ENCODE results near the gene ORAI1.
"Not testable (repeated sequence)": the region's sequence is repeated elsewhere in the genome, so short reads cannot be mapped to it uniquely, and the experiment has no call there.

Gene ORAI1

DNA sequence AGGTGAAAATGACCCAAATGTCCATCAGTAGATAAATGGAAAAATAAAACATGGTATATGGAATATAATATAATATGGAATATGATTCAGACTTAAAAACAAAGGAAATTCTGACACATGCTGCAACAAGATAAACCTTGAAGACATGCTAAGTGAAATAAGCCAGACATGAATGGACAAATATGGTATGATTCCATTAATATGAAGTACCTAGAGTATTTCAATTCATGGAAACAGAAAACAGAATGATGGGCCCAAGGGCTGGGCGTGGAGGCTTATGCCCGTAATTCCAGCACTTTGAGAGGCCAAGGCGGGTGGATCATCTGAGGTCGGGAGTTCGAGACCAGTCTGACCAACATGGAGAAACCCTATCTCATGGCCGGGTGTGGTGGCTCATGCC is 22.7 kb upstream of the ORAI1 start:
- DNase-seq, result no peak

DNA sequence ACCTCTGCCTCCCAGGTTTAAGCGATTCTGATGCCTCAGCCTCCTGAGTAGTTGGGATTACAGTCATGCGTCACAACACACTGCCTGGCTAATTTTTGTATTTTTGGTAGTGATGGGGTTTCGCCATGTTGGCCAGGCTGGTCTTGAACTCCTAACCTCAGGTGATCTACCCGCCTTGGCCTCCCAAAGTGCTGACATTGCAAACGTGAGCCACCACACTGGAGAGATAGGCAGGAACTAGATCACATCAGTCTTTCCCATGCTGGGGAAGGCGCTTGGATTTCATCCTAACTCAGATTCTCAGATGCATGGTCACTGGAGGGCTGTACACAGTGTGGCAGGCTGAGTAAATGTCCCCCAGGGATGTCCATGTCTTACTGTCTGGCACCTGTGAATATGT is 18.0 kb upstream of the ORAI1 start:
- DNase-seq, result no peak

DNA sequence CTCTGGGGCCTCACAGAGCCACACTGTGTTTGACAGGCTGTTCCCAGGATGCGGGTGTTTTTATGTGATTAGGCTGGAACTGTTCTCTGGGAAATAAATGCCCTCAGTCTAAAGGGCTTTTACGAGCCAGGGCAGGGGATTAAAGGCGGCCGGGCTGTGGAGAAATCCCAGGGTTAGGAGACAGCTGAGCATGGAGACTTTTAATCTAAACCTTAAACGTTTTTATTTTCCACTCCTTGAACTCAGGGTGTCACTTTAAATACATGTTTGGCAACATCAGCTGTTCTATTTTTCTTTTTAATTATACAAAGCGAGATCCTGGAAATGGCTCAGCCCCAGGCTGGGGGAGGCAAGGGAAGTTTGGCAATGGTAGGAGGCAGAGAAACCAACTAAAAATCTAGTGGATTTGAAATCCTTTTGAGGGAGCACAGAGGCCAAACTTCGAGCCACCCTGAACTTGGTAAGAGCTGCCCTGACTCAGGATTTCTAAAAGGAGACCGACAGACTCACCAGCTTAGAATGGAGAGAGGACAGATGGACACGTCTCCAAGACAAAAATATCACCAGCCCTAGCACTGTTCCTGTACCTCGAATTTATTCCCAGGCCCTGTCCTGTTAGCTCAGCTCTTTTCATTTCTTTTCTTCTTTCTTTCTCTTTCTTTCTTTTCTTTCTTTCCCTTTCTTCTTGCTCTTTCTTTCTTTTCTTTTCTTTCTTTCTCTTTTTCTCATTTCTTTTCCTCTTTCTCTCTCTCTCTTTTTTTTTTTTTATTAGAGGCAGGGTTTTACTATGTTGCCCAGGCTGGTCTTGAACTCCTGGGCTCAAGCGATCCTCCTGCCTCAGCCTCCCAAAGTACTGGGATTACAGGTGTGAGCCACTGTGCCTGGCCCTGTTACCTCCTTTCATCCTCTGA is 15.8 kb upstream of the ORAI1 start:
- DNase-seq, result no peak

DNA sequence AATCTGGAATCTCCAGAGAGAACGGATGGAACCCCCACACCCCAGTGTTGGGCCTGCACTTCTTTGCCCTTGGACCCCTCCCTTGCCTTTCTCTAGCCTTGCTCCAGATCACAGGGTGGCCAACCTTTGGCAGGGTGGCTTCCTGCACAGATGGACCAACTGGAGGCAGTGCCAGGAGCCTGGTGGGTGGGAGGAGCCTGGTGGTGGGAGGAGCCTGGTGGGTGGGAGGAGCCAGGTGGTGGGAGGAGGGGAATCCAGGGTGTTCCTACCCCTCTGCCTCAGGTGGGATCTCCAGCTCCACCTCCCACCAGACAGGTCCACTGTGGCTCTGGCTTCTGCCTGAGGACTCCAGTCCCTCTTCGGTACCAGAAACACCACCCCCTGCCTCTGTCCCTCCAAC is 15.0 kb upstream of the ORAI1 start:
- DNase-seq, result peak in 1 of 14 donors; percentile 17

DNA sequence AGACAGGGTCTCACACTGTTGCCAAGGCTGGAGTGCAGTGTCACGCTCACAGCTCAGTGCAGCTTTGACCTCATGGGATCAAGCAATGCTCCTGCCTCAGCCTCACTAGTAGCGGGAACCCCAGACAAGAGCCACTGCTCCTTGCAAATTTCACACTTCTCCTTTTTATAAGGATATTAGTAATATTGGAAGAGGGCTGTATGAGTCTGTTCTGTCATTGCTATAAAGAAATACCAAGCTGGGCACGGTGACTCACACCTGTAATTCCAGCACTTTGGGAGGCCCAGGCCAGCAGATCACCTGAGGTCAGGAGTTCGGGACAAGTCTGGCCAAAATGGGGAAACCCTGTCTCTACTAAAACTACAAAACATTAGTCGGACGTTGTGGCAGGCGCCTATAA is 12.9 kb upstream of the ORAI1 start:
- no peak for DNase-seq

DNA sequence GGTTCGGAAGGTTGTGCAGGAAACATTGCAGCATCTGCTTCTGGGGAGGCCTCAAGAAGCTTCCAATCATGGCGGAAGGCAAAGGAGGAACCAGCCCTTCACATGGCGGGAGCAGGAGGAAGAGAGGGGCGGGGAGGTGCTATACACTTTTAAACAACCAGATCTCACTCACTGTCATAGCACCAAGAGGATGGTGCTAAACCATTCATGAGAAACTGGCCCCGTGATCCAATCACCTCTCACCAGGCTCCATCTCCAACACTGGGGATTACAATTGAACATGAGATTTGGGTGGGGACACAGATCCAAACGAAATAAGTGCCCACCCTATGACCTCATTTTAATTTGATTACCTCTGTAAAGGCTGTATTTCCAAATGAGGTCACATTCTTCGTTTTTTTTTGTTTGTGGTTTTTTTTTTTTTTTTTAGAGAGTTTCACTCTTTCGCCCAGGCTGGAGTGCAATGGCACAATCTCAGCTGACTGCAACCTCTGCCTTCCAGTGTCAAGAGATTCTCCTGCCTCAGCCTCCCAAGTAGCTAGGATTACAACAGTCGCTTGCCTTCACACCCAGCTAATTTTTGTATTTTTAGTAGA is 11.4 kb upstream of the ORAI1 start:
- no peak for DNase-seq

DNA sequence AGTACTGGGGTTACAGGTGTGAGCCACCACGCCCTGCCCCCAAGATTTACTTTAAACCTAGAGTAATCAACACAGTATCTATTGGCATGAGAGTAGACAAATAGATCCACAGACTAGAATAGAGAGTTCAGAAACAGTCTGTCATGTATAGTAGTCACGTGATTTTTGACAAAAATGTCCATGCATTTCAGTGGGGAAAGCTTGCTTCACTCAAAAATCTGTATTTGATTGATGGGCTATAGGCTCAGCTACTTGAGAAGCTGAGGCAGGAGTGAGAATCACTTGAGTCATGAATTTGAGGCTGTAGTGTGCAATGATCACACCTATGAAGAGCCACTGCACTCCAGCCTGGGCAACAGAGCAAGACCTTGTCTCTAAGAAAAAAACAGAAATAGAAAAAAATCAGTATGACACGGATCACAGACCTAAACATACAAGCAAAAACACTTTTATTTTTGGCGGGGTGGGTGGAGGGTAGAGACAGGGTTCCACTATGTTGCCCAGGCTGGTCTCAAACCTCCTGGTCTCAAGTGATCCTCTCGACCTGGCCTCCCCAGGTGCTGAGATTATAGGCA is 7.6 kb upstream of the ORAI1 start:
- DNase-seq, result no peak

DNA sequence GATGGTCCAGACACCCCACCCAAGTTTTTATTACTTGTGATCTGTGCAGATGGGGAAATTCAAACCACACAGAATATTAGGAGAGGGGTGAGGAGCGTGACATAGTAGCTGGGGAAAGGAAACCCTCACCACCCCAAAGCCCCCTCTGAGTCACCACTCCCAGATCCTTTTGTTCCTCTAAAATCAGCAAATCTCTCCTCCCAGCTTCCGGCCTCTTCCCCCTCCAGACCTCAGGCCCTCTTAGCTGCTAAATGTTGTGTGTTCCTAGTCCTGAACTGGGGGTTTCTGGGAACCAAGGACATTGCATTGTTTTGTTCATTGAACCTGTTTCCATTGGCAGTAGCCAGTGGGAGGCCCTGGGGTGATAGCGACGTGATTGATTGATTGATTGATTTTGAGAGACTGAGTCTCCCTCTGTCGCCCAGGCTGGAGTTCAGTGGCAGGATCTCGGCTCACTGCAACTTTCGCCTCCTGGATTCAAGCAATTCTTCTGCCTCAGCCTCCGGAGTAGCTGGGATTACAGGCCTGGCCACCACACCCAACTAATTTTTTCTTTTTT is 5.9 kb upstream of the ORAI1 start:
- no peak for DNase-seq

DNA sequence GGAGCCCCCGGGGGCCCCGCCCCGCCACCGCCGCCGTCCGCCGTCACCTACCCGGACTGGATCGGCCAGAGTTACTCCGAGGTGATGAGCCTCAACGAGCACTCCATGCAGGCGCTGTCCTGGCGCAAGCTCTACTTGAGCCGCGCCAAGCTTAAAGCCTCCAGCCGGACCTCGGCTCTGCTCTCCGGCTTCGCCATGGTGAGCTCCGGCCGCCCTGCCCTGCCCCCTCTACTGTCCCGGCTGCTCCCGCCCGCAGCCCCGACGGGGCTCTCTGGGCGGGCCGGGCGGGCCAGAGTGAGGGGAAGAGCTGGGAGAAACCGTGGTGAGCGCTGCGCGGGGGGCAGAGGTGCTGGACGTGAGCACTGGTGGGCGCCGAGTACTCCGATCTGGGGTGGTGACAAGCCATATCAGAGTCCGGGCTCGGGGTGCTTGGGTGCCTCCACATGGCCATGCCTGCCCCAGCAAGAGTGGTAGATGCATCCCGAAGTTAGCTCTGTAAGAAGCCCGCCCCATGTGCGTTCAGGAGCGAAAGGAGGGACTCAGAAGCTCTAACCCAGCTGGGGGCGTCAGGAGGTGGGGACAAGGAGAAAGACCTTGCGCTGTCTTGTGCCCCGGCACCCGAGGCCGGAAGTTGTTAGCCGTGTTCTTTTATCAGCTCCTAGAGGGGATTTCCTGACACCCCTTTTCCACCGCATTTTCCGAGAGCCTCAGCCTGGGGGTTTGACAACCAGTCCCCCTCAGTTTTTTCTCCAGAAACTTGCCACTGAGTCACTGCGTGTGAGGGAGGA is 717 bp downstream of the ORAI1 start:
- peak in 13 of 14 donors; percentile 26 to 79 (median 55) for DNase-seq

DNA sequence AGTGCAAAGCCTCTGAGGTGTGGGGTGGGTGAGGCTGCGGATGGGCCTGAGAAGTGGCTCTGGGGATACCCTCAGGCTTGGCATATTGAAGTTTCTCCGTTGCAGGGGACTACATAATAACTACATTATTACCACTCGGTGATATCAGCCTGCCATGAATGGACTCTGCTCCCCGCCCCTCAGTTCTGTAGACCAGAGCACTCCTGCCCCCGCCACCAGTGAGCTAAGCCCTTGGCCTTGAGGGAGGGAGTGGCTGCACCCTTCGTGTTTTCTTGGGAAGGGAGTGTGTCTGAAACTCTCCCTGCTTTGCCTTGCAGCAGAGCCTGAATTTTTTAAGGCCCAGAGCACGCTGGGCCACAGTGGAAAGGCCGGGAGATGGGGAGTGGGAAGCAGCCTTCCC is 1.7 kb downstream of the ORAI1 start:
- no peak for DNase-seq

DNA sequence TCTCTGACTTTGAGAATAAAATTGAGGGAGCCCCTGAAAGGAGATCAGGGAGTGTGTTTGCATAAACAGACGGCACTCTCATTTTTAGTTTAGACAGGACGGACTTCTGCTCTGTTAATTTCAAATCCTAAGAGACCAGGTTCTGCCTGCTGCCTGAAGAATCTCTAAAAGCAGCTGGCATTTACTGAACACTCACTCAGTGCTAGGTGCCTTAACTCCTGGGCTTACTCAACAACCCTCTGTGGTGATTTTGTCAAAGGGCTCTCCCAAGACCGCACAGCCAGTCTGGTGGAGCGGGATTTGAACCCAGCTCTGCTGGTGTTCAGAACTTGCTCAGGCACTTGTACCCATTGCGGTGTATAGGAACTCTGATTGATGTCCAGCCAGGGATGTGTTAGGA is 2.2 kb downstream of the ORAI1 start:
- DNase-seq, result no peak

DNA sequence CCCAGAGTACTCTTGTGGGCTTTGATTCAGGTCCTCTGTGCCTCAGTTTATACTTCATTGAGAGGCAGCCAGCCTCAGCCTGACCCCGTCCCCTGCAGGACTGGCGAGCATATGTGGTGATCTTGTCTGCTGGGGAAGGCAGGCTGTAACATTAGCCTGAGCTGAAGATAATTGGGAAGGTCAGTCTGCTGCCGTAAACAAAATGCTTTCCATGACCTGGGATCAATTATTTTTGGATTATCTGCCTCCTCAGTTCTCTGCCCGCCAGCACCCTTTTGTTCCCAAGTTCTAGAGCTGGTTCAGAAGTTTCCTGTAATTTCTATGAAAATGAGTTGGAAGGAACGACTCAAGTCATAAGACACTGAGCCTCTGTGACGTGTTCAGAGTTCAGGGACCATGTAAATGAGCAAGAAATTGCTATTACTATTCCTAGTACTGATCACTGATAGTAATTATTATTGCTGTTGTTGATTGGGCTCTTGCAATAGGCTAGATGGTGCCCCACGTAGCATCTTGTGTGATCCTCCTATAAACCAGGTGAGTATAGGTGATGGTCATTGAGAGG is 4.5 kb downstream of the ORAI1 start:
- DNase-seq, result no peak

DNA sequence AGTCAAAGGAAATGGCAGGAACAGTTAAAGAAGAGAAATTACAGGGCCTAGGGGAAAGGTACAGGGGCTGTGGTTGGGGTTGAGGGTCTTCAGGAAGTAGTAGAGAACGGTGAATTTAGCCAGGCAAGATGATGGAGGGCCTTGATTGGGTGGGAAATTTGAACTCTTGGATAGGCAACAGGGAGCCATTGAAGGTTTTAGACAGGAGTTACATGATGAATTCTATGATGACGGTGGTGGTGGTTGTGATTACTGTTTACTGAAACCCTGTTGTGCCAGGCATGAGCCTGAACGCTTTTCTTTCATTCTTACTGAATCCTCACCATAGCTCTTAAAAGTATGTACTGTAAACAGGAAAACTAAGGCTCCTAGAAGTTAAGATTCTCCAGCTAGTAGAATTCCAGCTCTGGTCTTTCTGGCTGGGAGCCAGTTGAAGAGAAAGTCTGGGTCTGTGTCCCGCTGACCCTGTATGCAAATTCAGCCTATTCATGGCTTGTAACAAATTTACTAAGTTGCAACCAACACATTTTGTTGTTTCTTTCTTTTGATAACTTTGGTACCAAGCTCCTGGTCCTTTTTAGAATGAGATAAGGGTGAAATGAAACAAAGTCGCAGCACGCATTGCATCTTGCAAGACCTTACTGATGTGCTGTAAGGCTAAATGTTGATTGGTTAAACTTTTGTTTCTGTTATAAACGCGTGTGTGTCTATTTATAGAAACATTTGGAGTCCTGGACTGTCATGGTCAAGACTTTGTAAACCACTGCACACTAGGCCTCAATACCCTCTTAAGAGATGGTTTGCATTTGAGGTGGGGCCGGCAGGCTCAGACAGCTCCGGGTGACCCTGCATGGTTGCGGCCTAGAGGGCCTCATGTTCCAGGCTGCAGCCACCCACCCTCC is 6.0 kb downstream of the ORAI1 start:
- DNase-seq, result no peak

DNA sequence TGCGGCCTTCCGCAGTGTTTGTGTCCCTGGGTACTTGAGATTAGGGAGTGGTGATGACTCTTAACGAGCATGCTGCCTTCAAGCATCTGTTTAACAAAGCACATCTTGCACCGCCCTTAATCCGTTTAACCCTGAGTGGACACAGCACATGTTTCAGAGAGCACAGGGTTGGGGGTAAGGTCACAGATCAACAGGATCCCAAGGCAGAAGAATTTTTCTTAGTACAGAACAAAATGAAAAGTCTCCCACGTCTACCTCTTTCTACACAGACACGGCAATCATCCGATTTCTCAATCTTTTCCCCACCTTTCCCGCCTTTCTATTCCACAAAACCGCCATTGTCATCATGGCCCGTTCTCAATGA is 7.5 kb downstream of the ORAI1 start:
- DNase-seq, result not testable (repeated sequence)

DNA sequence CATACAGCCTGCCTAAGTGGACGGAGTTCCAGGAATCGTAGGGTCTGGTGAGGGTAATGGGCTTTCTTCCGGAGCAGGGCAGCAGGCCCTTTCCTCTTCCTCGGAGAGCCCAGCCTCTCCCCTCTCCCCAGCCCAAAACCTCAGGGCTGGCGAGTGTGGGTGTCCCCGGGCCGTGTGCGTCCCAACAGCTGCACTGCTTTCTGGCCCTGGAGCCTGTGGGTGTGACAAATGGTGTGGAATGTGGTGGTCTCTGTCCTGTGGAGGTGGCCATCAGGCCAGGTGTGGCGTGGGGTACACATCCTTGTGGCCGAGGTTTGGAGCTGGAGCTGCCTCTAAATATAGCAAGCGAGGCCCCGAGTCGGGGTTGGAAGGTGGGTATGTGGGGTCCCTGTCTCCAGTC is 8.5 kb downstream of the ORAI1 start:
- DNase-seq, result no peak

DNA sequence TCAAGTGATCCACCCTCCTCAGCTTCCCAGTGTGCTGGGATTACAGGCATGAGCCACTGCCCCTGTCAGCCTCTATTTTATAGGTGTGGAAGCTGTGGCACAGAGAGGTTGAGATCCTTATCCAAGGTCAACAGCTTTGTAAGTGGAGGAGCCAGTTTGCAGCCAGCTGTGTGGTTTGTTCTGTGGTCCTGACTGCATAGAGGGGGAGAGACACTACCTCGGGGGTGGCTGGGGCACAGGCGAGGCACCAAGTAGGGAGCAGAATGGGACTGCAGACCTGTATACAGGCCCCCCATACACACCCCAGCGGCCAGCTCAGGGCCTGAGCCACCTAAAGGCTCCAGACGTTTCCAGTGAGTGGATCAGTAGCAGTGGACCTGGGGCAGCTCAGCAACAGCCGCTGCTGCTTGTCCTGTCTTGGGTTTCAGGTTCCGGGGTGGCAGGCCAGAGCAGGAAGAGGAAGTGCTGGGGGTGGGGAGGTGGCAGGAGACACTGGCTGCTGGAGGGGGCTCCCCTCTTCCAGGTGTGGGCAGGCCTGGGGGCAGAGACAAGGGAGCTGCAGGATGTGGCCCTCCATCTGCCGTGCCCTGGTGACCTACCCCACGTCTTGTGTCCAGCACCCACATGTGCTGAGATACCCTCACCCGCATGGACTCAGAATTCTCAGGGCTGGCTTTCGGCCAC is 11.0 kb downstream of the ORAI1 start:
- peak in 6 of 14 donors; percentile 5 to 15 (median 10) for DNase-seq

DNA sequence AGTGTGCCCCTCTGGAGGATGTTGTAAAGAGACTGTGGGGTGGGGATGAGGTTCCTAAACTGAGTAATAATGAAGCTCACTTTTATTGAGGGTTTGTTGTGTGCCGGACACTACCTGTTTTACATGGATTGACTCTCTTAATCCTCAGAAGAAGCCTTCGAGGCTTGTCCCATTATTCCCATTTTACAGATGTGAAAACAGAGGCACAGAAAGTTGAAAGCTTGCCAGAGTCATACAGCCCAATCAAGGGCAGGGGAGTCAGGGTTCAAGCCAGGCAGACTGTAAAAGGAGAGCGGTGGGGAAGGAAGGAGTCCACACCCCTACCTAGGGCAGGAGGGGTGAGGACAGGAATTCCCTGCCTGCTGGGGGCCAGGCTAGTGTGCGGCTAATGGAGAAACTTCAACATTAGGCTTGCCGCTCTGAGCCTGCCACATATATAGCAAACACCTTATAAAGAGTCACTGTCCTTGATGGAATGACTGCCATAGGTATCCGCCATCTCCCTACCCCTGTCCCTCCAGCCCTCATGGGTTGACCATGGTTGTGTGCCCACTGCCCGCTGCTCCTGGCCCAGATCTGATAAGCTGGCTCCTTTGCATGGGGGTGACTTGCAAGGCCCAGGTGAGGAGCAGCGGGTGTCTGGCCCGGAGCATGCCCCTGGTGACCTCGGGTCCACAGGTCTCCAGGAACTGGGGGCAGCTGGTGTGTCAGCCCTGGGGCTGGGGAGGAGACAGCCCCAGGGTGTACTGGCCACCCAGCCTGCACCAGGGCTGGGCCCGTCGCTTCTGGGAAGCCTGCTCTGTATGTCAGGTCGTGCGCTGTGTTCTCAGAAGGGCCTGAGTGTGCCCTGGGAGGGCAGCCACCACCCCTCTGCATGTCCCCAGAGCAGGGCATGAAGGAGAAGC is 12.2 kb downstream of the ORAI1 start:
- no peak for DNase-seq

DNA sequence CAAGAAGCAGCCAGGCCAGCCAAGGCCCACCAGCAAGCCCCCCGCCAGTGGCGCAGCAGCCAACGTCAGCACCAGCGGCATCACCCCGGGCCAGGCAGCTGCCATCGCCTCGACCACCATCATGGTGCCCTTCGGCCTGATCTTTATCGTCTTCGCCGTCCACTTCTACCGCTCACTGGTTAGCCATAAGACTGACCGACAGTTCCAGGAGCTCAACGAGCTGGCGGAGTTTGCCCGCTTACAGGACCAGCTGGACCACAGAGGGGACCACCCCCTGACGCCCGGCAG is 15.0 kb downstream of the ORAI1 start:
- no peak for DNase-seq

DNA sequence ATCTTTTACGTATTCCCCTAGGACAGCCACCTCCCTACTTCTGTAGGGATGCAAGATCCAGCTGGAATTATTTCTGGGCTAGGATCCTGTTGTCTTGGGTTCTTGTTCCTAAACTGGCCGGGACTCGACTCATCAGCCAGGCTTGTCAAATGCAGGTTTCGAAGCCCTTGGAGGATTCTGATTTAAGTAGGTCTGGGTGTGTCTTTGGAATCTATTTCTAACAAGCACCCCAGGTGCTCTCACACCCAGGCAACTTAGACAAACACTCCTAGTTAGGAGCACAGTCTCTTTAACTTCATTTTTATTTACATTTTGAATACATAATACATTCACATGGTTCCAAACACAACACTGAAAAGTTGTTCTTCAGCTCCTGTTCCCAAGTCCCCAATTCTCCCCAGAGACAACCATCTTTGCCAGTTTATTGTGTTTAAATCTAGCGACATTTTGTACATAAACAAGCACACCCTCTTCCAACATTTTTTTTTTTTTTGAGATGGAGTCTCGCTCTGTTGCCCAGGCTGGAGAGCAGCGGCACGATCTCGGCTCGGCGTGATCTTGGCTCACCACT is 22.2 kb downstream of the ORAI1 start:
- DNase-seq, result no peak
